DOHH2 (cell line): ENCODE measurements around the gene OCSTAMP.

Source experiments
- H3F3A ChIP-seq: fragments of 200-600 bp; sonication (generic), shearing (Covaris generic); 2 replicates; pipeline ENCODE4 v1.6.0; 2016; ENCODE audit warnings: antibody characterized with exemption, mild to moderate bottlenecking; ENCODE audit not compliant: control insufficient read depth, insufficient read depth
- H3K27ac ChIP-seq: fragments of 200-600 bp; sonication (generic); 2 replicates; pipeline ENCODE4 v1.5.1; 2014; ENCODE audit warnings: low read depth, mild to moderate bottlenecking, low read length, moderate library complexity
- H3K27me3 ChIP-seq: fragments of 200-600 bp; sonication (generic); 2 replicates; pipeline ENCODE4 v1.6.1; 2014; ENCODE audit warnings: mild to moderate bottlenecking, low read length, mixed read lengths; ENCODE audit not compliant: control insufficient read depth
- H3K36me3 ChIP-seq: fragments of 200-600 bp; sonication (generic); 2 replicates; pipeline ENCODE4 v1.6.1; 2014; ENCODE audit warnings: mild to moderate bottlenecking, low read length, moderate library complexity, mixed read lengths; ENCODE audit not compliant: control insufficient read depth
- H3K4me1 ChIP-seq: fragments of 200-600 bp; sonication (generic); 2 replicates; pipeline ENCODE4 v1.6.1; 2014; ENCODE audit warnings: mild to moderate bottlenecking, low read length, mixed read lengths; ENCODE audit not compliant: control insufficient read depth
- H3K4me2 ChIP-seq: fragments of 200-600 bp; sonication (generic); 2 replicates; pipeline ENCODE4 v1.6.0; 2014; ENCODE audit warnings: mild to moderate bottlenecking, low read length, moderate library complexity
- H3K4me3 ChIP-seq: fragments of 200-600 bp; sonication (generic); 2 replicates; pipeline ENCODE4 v1.5.1; 2014; ENCODE audit warnings: mild to moderate bottlenecking, low read length, mixed read lengths
- H3K79me2 ChIP-seq: fragments of 200-600 bp; sonication (generic); 2 replicates; pipeline ENCODE4 v1.6.1; 2014; ENCODE audit warnings: mild to moderate bottlenecking, low read length, mixed read lengths; ENCODE audit not compliant: control insufficient read depth
- H3K9me2 ChIP-seq: fragments of 200-600 bp; sonication (generic); replicated peaks from 2 replicates; pipeline ENCODE4 v1.6.1; 2014; ENCODE audit warnings: mild to moderate bottlenecking, low read length, mixed read lengths; ENCODE audit not compliant: control insufficient read depth
- H3K9me3 ChIP-seq: fragments of 200-600 bp; sonication (generic); 2 replicates; pipeline ENCODE4 v1.6.1; 2014; ENCODE audit warnings: antibody characterized with exemption, low read length, mixed read lengths; ENCODE audit not compliant: control insufficient read depth, insufficient read depth
- H4K20me1 ChIP-seq: fragments of 200-600 bp; sonication (generic); 2 replicates; pipeline ENCODE4 v1.6.0; 2014; ENCODE audit warnings: low read depth, mild to moderate bottlenecking, antibody characterized with exemption, low read length, moderate library complexity; ENCODE audit not compliant: control insufficient read depth, insufficient read depth
- EZH2phosphoT487 ChIP-seq: fragments of 200-600 bp; sonication (generic); IDR thresholded peaks from 2 replicates; pipeline ENCODE4 v1.6.1; 2017; ENCODE audit warnings: borderline replicate concordance, mild to moderate bottlenecking, antibody characterized with exemption, low read length, moderate library complexity, mixed read lengths
- TF ChIP-seq, protein P1 (sequence below): fragments of 200-600 bp; sonication (generic); IDR thresholded peaks from one replicate; pipeline ENCODE4 v1.5.1; 2014; ENCODE audit warnings: antibody characterized with exemption, mild to moderate bottlenecking, low read depth, low read length; ENCODE audit not compliant: poor library complexity, severe bottlenecking

The OCSTAMP gene

DNA sequence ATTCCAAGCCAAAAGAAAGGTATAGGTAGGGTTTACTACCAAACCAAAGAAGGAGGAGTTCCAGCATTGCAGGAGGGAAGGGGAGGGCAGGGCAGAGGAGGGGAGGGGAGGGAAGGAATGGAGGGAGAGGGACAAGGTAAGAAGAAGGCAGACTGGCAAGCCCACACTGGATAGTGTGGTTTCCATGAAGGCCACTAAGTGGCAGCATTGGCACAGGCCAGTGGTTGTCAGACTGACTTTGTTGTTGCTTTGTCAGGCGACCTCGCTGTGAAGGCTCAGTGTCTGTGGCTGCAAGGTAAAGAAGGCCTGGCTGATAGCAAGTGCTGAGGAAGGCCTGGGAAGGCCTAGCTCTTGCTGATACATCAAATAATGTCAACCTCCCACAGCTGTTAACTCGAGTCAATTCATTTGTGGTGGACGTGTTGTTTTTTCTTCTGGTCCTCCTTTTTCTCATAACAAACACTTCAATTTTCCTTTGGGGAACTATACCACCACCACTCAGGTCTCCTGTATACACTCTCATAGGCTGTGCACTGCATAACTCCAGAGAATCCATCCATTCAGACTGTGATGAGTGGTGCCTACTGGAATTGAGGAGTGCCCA lies 29.4 kb downstream of the OCSTAMP start:
- H3K4me1 ChIP-seq = no peaks in the 10 kb centered on the region
- H3K9me2 ChIP-seq = no peaks in the 10 kb centered on the region
- no peaks in the 10 kb centered on the region for H3K36me3 ChIP-seq
- no peak for TF ChIP-seq EZH2phosphoT487
- TF ChIP-seq, protein P1, sequence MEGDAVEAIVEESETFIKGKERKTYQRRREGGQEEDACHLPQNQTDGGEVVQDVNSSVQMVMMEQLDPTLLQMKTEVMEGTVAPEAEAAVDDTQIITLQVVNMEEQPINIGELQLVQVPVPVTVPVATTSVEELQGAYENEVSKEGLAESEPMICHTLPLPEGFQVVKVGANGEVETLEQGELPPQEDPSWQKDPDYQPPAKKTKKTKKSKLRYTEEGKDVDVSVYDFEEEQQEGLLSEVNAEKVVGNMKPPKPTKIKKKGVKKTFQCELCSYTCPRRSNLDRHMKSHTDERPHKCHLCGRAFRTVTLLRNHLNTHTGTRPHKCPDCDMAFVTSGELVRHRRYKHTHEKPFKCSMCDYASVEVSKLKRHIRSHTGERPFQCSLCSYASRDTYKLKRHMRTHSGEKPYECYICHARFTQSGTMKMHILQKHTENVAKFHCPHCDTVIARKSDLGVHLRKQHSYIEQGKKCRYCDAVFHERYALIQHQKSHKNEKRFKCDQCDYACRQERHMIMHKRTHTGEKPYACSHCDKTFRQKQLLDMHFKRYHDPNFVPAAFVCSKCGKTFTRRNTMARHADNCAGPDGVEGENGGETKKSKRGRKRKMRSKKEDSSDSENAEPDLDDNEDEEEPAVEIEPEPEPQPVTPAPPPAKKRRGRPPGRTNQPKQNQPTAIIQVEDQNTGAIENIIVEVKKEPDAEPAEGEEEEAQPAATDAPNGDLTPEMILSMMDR = peak; percentile 61
- no peaks in the 10 kb centered on the region for H3F3A ChIP-seq
- H3K27ac ChIP-seq = no peak overlapping the region
- H3K9me3 ChIP-seq = no peaks in the 10 kb centered on the region
- H3K27me3 ChIP-seq = no peaks in the 10 kb centered on the region
- H3K4me3 ChIP-seq = no peak overlapping the region
- no peaks in the 10 kb centered on the region for H3K79me2 ChIP-seq
- H3K4me2 ChIP-seq = no peak overlapping the region
- H4K20me1 ChIP-seq = no peaks in the 10 kb centered on the region

DNA sequence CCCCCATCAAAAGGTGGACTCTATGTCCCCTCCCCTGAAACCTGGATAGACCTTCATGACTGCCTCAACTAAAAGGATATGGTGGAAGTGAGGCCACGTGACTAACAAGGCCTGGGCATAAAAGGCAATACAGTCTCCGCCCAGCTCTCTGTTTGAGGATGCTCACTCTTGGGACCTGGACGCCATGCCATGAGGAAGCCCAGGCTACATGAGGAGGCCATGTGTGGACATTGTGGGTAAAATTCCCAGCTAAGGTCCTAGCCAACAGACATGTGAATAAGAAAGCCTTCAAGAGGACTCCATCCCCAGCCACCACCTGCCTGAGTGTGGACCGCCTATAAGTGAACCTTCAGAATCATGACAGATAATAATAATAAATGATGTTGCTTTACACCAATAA lies 29.9 kb downstream of the OCSTAMP start:
- Histone ChIP-seq H3K4me3 (no peak overlapping the region), H4K20me1 (no peaks in the 10 kb centered on the region), H3K9me3 (no peaks in the 10 kb centered on the region), H3K36me3 (no peaks in the 10 kb centered on the region), H3K4me2 (no peak overlapping the region), H3K27me3 (no peaks in the 10 kb centered on the region), H3K9me2 (no peaks in the 10 kb centered on the region), H3F3A (no peaks in the 10 kb centered on the region), H3K4me1 (no peaks in the 10 kb centered on the region), H3K79me2 (no peaks in the 10 kb centered on the region), H3K27ac (no peak overlapping the region)
- TF ChIP-seq EZH2phosphoT487 = no peak
- TF ChIP-seq, protein P1 = no peak

DNA sequence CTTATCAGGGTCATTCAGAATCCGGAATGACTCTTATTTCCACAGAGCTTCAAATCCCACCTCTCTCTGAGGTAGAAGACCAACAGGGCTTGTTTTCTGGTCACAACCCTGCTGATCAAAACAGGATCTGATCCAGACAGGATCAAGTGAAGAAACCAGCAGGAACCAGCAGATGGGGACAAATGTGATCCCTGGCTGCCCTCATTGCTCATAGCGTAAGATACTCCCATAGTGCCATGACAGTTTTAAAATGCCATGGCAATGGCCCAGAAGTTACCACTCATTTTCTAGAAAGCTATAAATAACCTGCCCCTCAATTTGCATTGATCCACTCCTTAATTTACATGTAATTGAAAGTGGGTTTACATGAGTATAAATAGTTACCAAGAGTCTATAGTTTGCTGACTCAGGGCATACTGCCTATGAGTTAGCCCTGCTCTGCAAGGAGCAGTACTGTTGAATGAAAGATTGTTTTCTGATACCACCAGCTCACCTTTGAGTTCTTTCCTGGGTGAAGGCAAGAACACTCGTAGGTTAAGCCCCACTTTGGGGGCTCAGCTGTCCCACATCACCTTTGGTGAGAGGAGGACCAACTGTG lies 30.9 kb downstream of the OCSTAMP start:
- H3F3A ChIP-seq = no peaks in the 10 kb centered on the region
- TF ChIP-seq, protein P1 = no peak
- no peak for TF ChIP-seq EZH2phosphoT487
- H3K9me3 ChIP-seq = no peaks in the 10 kb centered on the region
- H3K9me2 ChIP-seq = no peaks in the 10 kb centered on the region
- H3K27ac ChIP-seq = no peak overlapping the region
- no peaks in the 10 kb centered on the region for H4K20me1 ChIP-seq
- H3K4me1 ChIP-seq = no peaks in the 10 kb centered on the region
- no peak overlapping the region for H3K4me3 ChIP-seq
- H3K4me2 ChIP-seq = no peak overlapping the region
- H3K79me2 ChIP-seq = no peaks in the 10 kb centered on the region
- no peaks in the 10 kb centered on the region for H3K27me3 ChIP-seq
- H3K36me3 ChIP-seq = no peaks in the 10 kb centered on the region
